Right cardiac atrium (tissue), 5 donors: ENCODE data around the gene MARCHF10. TPM values are rescaled to one million over a fixed set of nuclear protein-coding genes. Genes with fewer than 3 reads are reported as not detected.
"Not testable (repeated sequence)": the region's sequence is repeated elsewhere in the genome, so short reads cannot be mapped to it uniquely, and the experiment has no call there.

Experiments used
- ATAC-seq, 2 donors: fragments of 200-7000 bp; cut with Tn5 transposase; one replicate each; pipeline versions ENCODE4 v1.8.0 to v1.9.1; 2020; ENCODE audit warnings: moderate library complexity in 2 of 2, mild to moderate bottlenecking in 1 of 2
- DNase-seq, 3 donors: peaks; one replicate each; pipeline ENCODE4 v3.0.0-alpha.2; 2020
- H3K27ac ChIP-seq: one replicate; pipeline ENCODE4 v1.5.1; 2013; ENCODE audit warnings: mild to moderate bottlenecking, low read length, control low read depth, moderate library complexity
- H3K27me3 ChIP-seq: one replicate; pipeline ENCODE4 v1.6.1; 2013; ENCODE audit not compliant: control insufficient read depth, insufficient read depth
- H3K4me1 ChIP-seq: one replicate; pipeline ENCODE4 v1.6.1; 2013; ENCODE audit warnings: low read length; ENCODE audit not compliant: control insufficient read depth, insufficient read depth
- H3K4me3 ChIP-seq: one replicate; pipeline ENCODE4 v1.5.1; 2013; ENCODE audit warnings: low read length, control low read depth
- H3K9me3 ChIP-seq: one replicate; pipeline ENCODE4 v1.6.1; 2013; ENCODE audit warnings: low read length; ENCODE audit not compliant: control insufficient read depth
- WGBS: extraction: QIAGEN DNeasy Blood & Tissue Kit; methylation state at CpG from one replicate; pipeline ENCODE4 v1.1.7; 2013; 5-methylcytosine and 5-hydroxymethylcytosine counted together
- intact Hi-C, 4 donors: fragments of 100-400 bp; cut with DNase I; formaldehyde crosslinking; loops; one replicate each; pipeline versions ENCODE4 v1.11.0 to v1.14.0; 2022 to 2023
- polyA plus RNA-seq: library from polyadenylated mRNA; stranded (reverse); fragments of 200-250 nt; gene quantifications from one replicate; pipeline ENCODE4 v1.2.3, GENCODE V29; 2013
- total RNA-seq, 4 donors: library from RNA; stranded (reverse); fragmentation: NEBNext Ultra II Directional; extraction: Animal tissue kit (Norgen Biotek cat#: 25700); gene quantifications; one replicate each; pipeline ENCODE4 v1.2.1, GENCODE V29; 2021
- donor health status: healthy with polysubstance abuse.
- donor health status: DM: no; HTN: yes; CAD: no.
- donor health status: DM: no; HTN: no; CAD: no.
- donor health status: DM: no; HTN: yes; CAD: no; lungs with severe emphysema.
- donor health status: DM: yes; HTN: yes; CAD: no.

The MARCHF10 gene
- total and polyA plus RNA-seq, 5 donors = 0.20 TPM; not detected in 4

DNA sequence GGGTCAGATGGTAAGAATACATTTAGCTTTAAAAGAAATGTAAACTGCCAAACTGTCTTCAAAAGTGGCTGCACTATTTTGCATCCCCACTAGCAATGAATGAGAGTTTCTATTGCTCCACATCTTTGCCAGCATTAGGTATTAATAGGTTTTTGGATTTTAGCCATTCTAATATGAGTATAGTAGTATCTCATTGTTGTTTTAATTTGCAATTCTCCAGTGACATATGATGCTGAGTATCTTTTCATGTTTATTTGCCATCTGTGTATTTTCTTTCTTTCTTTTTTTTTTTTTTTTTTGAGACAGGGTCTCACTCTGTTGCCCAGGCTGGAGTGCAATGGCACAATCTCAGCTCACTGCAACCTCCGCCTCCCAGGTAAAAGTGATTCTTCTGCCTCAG, 24.3 kb upstream of the MARCHF10 start:
- DNase-seq = no peak
- no peak overlapping the region for H3K4me3 ChIP-seq
- peaks cover 1% of the 10 kb centered on the region for H3K4me1 ChIP-seq
- ATAC-seq = no peak
- no peaks in the 10 kb centered on the region for H3K9me3 ChIP-seq
- no peak overlapping the region for H3K27ac ChIP-seq
- WGBS = 98% methylated on average over 1 of the region's 1 CpG
- intact Hi-C loops = no loop called here
- no peaks in the 10 kb centered on the region for H3K27me3 ChIP-seq

DNA sequence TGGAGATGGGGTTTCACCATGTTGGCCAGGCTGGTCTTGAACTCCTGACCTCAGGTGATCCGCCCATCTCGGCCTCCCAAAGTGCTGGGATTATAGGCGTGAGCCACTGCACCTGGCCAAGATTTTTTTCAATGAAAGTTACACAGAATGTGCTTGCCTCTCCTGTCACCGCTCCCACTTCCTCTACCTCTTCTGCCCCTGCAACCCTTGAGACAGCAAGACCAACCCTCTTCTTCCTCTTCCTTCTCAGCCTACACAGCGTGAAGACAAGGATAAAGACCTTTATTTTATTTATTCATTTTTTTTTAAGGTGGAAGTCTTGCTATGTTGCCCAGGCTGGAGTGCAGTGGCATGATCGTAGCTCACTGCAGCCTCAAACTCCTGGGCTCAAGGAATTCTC, 23.0 kb upstream of the MARCHF10 start:
- WGBS = 86% methylated on average over 6 of the region's 6 CpGs
- ATAC-seq, H3K4me1 ChIP-seq, H3K27ac ChIP-seq, intact Hi-C loops, H3K9me3 ChIP-seq, DNase-seq, H3K4me3 ChIP-seq, H3K27me3 ChIP-seq: not testable (repeated sequence)

DNA sequence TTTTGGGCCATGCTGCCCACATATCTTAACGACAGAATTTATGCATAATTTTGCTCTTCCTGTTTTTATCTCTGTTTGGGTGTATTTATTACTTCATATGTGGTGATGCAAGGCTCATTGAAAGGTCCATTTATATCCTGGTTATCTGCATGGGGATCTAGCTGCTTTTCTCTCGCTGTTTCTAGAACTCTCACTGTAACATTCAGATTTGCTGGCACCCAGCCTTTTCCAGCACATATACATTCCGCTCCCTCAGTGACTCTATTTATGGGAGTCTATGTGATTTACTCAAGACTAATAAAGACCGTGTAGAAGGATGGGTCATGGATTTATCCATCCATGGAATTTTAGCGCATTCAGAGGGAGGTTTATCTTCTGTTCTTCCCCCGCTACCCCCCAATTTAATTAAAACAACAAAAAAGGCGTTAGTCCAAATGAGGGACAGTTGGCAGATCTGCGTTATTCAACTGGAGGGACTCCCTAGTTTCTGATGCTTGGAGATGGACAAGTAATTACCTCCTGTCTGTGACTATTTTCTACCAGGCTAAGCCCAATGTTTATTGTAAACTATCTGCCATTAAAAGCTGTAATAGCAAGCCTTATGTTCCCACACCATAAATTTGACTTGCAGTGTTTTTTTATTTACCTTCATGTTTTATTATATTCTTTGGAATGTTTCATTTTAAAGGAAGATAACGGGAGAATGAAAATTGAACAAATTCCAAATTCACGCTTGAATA, 19.8 kb upstream of the MARCHF10 start:
- Histone ChIP-seq H3K27ac (no peak overlapping the region), H3K4me1 (peaks cover 1% of the 10 kb centered on the region), H3K4me3 (no peak overlapping the region), H3K9me3 (no peaks in the 10 kb centered on the region), H3K27me3 (no peaks in the 10 kb centered on the region)
- DNase-seq (no peak), ATAC-seq (no peak)
- 34% methylated on average over 10 of the region's 10 CpGs for WGBS
- intact Hi-C loops = no loop called here

DNA sequence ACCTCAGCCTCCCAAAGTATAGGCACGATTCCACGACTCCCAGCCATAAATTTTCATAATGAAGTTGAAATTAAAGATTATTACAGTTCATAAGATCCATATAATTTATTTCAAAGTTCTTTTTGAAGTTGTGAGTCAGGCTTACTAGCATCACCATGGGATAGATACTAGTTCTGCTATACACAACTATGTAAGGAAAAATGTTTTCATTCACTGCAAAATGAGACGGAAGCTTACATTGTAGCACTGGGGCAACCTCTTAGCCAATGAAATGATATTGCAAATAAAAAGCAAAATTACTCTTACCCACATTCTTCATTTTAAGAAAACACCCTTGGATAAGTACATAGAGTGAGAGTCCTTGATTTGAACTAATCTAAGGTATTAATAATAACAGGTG, 18.8 kb upstream of the MARCHF10 start:
- H3K27me3 ChIP-seq = no peaks in the 10 kb centered on the region
- intact Hi-C loops = no loop called here
- H3K4me3 ChIP-seq = no peak overlapping the region
- 96% methylated on average over 3 of the region's 3 CpGs for WGBS
- H3K9me3 ChIP-seq = no peaks in the 10 kb centered on the region
- H3K27ac ChIP-seq = no peak overlapping the region
- ATAC-seq (no peak), DNase-seq (no peak)
- H3K4me1 ChIP-seq = peaks cover 1% of the 10 kb centered on the region

DNA sequence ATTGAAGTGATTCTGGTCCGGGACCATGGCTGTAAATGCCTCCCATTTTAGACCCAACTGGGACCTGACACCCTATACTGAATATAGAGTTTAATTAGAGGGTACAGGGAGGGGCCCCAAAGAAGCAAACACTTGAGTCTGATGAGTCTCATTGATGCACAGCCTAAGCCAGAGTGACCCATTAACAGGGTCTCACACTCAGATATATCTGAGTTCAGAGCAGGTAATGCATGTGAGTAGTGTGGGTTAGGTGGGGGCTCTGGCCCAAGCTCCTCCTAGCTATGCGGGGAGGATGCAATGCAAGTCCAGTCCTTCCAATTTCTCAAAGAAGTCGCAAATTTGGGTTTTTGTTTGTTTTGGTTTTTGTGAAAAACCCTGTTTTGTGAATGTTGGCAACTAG, 17.1 kb upstream of the MARCHF10 start:
- intact Hi-C loops = no loop called here

DNA sequence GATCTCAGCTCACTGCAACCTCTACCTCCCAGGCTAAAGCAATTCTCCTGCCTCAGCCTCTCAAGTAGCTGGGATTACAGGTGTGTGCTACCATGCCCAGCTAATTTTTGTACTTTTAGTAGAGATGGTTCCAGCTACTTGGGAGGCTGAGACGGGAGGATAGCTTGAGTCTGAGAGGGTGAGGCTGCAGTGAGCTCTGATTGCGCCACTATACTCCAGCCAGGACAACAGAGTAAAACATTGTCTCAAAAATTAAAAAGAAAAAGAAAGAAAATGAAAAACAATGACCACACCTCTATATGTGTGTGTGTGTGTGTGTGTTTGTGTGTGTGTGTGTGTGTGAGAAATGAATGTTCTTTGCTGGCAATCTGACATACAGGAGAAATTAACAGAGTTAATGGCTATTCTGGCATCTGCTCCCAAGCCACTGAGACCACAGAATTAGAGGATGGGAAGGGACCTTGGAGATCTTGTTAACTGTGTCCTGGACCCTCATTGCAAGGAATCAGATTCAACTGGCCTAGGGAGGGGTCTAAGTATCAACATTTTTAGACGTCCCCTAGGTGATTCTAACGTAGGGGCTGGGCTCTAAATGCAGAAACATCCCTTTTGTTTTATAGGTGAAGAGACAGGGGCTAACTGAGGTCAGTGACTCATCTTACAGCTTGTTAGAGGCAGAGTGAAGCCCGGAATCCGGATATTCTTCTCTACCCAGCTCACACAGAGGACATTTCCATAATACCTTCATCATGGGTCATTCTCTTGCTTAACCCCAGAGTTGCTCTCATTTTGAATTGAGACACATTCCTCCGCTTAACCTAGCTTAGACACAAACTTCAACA, 16.4 kb upstream of the MARCHF10 start:
- DNase-seq = no peak
- Histone ChIP-seq H3K4me1 (peaks cover 1% of the 10 kb centered on the region), H3K4me3 (no peak overlapping the region), H3K27ac (no peak overlapping the region), H3K27me3 (no peaks in the 10 kb centered on the region), H3K9me3 (no peaks in the 10 kb centered on the region)
- WGBS = 82% methylated on average over 7 of the region's 7 CpGs
- ATAC-seq = no peak
- intact Hi-C loops = no loop called here

More for the DNA sequence above, 17.1 kb upstream of the MARCHF10 start:
- Histone ChIP-seq H3K4me1 (peaks cover 1% of the 10 kb centered on the region), H3K9me3 (no peaks in the 10 kb centered on the region), H3K27me3 (no peaks in the 10 kb centered on the region), H3K27ac (no peak overlapping the region), H3K4me3 (no peak overlapping the region)
- no peak for ATAC-seq
- DNase-seq = no peak
- 90% methylated on average over 3 of the region's 3 CpGs for WGBS

DNA sequence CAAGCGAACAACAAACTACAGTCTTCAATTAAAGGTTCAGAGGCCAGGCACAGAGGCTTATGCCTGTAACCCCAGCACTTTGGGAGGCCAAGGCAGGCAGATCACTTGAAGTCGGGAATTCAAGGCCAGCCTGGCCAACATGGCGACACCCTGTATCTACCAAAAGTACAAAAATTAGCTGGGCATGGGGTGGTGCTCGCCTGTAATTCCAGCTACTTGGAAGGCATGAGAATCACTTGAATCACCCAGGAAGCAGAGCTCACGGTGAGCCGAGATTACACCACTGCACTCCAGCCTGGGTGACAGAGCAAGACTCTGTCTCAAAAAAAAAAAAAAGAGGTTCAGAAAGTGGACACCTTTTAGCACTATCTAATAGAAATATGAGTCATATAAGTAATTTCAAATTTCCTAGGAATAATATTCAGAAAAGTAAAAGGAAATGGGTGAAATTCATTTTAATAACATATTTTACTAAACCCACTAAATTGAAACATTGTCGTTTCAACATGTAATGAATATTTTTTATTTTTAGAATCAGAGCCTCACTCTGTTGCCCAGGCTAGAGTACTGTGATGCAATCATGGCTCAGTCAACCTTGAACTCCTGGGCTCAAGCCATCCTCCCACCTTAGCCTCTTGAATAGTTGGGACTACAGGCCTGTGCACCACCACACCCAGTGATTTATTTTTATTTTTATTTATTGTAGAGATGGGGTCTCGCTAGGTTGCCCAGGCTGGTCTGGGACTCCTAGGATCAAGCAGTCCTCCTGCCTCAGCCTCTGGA, 15.2 kb upstream of the MARCHF10 start:
- no peaks in the 10 kb centered on the region for H3K27me3 ChIP-seq
- DNase-seq (no peak), ATAC-seq (no peak)
- H3K4me3 ChIP-seq = no peak overlapping the region
- intact Hi-C loops = no loop called here
- peaks cover 1% of the 10 kb centered on the region for H3K4me1 ChIP-seq
- no peak overlapping the region for H3K27ac ChIP-seq
- no peaks in the 10 kb centered on the region for H3K9me3 ChIP-seq
- 94% methylated on average over 8 of the region's 8 CpGs for WGBS

DNA sequence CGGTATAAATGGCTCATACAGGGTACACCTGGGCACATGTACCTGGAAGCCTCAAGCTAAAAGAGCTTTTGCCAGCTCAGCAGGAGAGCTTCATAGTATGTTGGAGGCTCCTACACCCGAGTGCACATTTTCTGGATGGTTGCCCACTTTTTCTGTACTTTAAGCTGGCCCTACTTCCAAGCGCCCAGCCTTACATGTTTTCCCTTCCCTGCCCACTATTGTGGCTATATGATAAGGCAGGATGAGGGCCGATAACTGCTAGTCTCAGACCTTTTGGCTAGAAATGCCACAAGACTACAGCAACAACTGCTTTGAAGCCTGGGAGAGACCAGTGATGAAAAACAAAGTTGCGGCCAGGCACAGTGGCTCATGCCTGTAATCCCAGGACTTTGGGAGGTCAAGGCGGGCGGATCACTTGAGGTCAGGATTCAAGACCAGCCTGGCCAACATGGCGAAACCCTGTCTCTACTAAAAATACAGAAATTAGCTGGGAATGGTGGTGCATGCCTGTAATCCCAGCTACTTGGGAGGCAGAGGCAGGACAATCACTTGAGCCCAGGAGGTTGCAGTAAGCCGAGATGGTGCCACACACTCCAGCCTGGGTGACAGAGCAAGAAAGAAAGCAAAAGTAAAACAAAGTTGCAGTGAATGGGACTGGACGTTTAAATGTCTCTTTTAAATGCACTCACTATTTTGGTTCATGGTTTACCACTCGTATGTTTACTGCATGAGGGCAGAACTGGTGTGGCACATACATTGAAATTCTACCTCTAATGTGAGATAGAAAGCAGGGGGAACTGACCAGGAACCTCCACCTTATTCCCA, 14.2 kb upstream of the MARCHF10 start:
- Histone ChIP-seq H3K4me3 (no peak overlapping the region), H3K27me3 (no peaks in the 10 kb centered on the region), H3K4me1 (no peaks in the 10 kb centered on the region), H3K9me3 (no peaks in the 10 kb centered on the region), H3K27ac (no peak overlapping the region)
- 74% methylated on average over 11 of the region's 11 CpGs for WGBS
- peak; percentile 67 to 86 for ATAC-seq
- DNase-seq = peak in 2 of 3 donors; percentile 16 to 40
- intact Hi-C loops = no loop called here

DNA sequence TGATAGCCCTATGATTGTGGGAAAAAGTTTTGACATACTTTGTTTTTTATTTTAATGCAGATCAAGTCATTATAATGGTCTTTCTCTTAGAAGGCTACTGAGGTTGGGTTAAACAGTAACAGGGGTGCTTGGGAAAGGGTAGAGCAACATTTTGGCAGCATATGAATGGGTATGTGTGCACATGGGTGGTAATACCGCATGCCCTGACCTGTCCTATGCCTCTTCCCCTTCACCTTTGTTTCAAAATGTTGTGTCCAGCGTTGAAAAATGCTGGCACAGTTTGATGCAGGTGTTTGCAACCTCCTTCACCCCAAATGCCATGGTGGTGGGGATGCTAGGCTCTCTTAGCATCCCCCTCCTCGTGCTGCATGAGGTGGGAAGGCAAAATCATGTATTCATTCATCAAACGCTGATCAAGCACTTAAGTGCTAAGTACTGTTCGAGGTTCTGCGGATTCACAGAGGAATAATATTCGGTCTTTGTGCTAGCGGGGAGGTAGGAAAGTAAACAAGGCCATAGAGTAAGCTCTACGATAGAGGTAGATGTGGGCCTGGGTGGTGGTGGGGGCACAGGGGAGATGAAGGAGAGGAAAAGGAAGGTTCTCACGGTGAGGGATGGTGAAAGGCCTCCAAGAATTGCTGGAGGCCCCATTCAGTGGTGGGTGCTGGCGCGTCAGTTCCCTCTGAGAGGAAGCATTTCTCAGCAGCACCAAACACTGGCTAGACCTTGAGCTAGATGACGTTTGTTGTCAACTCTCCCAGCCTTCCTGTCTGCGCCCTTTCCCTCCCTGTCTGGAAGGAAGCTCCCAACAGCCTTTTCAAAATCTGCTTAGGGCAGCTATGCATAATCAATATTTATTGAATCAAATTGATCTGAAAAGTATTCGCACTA, 13.3 kb upstream of the MARCHF10 start:
- no peak overlapping the region for H3K4me3 ChIP-seq
- intact Hi-C loops = no loop called here
- H3K27me3 ChIP-seq = no peaks in the 10 kb centered on the region
- ATAC-seq (peak; percentile 32 to 73), DNase-seq (peak in 2 of 3 donors; percentile 16 to 32)
- no peaks in the 10 kb centered on the region for H3K4me1 ChIP-seq
- H3K9me3 ChIP-seq = no peaks in the 10 kb centered on the region
- H3K27ac ChIP-seq = no peak overlapping the region
- WGBS = 85% methylated on average over 15 of the region's 15 CpGs
